GM21825 (cell line): ENCODE results near the gene FYN.
"Not testable (repeated sequence)": the region's sequence is repeated elsewhere in the genome, so short reads cannot be mapped to it uniquely, and the experiment has no call there.

ENCODE experiments used
- ATAC-seq: cut with Tn5 transposase; IDR thresholded peaks from one replicate; pipeline ENCODE4 v1.9.1; 2021; ENCODE audit warnings: mild to moderate bottlenecking, moderate library complexity; ENCODE audit not compliant: unreplicated experiment

FYN gene

GRCh38 chr6:111642463-111643158, 230.6 kb downstream of the FYN start:
- no peak for ATAC-seq

GRCh38 chr6:111639266-111639665, 234.0 kb downstream of the FYN start:
- no peak for ATAC-seq

GRCh38 chr6:111634981-111635380, 238.3 kb downstream of the FYN start:
- ATAC-seq = not testable (repeated sequence)

GRCh38 chr6:111633822-111634221, 239.4 kb downstream of the FYN start:
- ATAC-seq = no peak

- no peak for ATAC-seq
Measured at GRCh38 chr6:111632468-111633247, 240.6 kb downstream of the FYN start.

- ATAC-seq = no peak
Measured at GRCh38 chr6:111631903-111632460, 241.3 kb downstream of the FYN start.

- no peak for ATAC-seq
Measured at GRCh38 chr6:111631018-111631417, 242.2 kb downstream of the FYN start.

GRCh38 chr6:111628142-111628850, 245.0 kb downstream of the FYN start:
- ATAC-seq = no peak

- no peak for ATAC-seq
Measured at GRCh38 chr6:111626441-111626840, 246.8 kb downstream of the FYN start.

- ATAC-seq = no peak
Measured at GRCh38 chr6:111625461-111626391, 247.5 kb downstream of the FYN start.

GRCh38 chr6:111625099-111625416, 248.2 kb downstream of the FYN start:
- no peak for ATAC-seq

- ATAC-seq = no peak
Measured at GRCh38 chr6:111624401-111625098, 248.7 kb downstream of the FYN start.

GRCh38 chr6:111623046-111623718, 250.1 kb downstream of the FYN start:
- no peak for ATAC-seq

- no peak for ATAC-seq
Measured at GRCh38 chr6:111620169-111620568, 253.1 kb downstream of the FYN start.

GRCh38 chr6:111618407-111618806, 254.8 kb downstream of the FYN start:
- ATAC-seq = no peak

- ATAC-seq = no peak
Measured at GRCh38 chr6:111617149-111617548, 256.1 kb downstream of the FYN start.

GRCh38 chr6:111615916-111616612, 257.2 kb downstream of the FYN start:
- ATAC-seq = no peak

- ATAC-seq = no peak
Measured at GRCh38 chr6:111614833-111615582, 258.2 kb downstream of the FYN start.
